Gastrocnemius medialis (tissue), 4 donors: ENCODE measurements around the gene KDM3B.

Experiments used
- CTCF ChIP-seq, 5 experiments: fragments of 450-650 bp in 3 of 5; fragments of 200-600 bp in 2 of 5; sonication (generic) in 2 of 5; IDR thresholded peaks in 4 of 5; conservative IDR thresholded peaks in 1 of 5; 1 replicate in 4 of 5; 2 replicates in 1 of 5; pipeline ENCODE4 v1.5.1; 2016 to 2019; ENCODE audit warnings: antibody characterized with exemption in 5 of 5, mild to moderate bottlenecking in 3 of 5, moderate library complexity in 3 of 5
- POLR2A ChIP-seq, 2 donors: fragments of 450-650 bp; IDR thresholded peaks; one replicate each; pipeline ENCODE4 v1.6.1; 2017; ENCODE audit warnings: antibody characterized with exemption in 2 of 2, mild to moderate bottlenecking in 2 of 2, moderate library complexity in 2 of 2

GRCh38 chr5:138351056-138351455, 1.4 kb upstream of the KDM3B start:
- TF ChIP-seq CTCF (IDR thresholded peaks at IDR 0.05 in 4 of 5, conservative IDR thresholded peaks at IDR 0.05 in 1 of 5) (no peak), POLR2A (IDR thresholded peaks at IDR 0.05) (no peak)
